OCI-LY3 (cell line): ENCODE measurements around the gene PGF.
A peak's percentile ranks its signal among the peaks of the same experiment; 100 is the strongest.

Experiments
- H2AFZ ChIP-seq: fragments of 200-600, 300-600 bp; shearing (Covaris generic); 2 replicates; pipeline ENCODE4 v1.6.0; 2014; ENCODE audit warnings: antibody characterized with exemption, low read depth, low read length
- H3K27ac ChIP-seq: fragments of 200-600, 300-600 bp; sonication (generic); 2 replicates; pipeline ENCODE4 v1.5.1; 2014; ENCODE audit warnings: mild to moderate bottlenecking, low read length, moderate library complexity, mixed read lengths
- H3K27me3 ChIP-seq: fragments of 200-600, 300-600 bp; sonication (generic); 2 replicates; pipeline ENCODE4 v1.6.1; 2014; ENCODE audit warnings: low read depth, low read length, mixed read lengths
- H3K36me3 ChIP-seq: fragments of 200-600, 300-600 bp; sonication (generic); replicated peaks from 2 replicates; pipeline ENCODE3; 2014; ENCODE audit warnings: low read depth, low read length, mixed read lengths
- H3K4me1 ChIP-seq: fragments of 300-600, 200-600 bp; sonication (generic); 2 replicates; pipeline ENCODE4 v1.6.1; 2014; ENCODE audit warnings: low read length, mixed read lengths
- H3K4me2 ChIP-seq: fragments of 200-600, 300-600 bp; sonication (generic); 2 replicates; pipeline ENCODE4 v1.6.1; 2014; ENCODE audit warnings: low read length, mixed read lengths
- H3K4me3 ChIP-seq: fragments of 300-600, 200-600 bp; sonication (generic); 2 replicates; pipeline ENCODE4 v1.5.1; 2014; ENCODE audit warnings: antibody characterized with exemption, mild to moderate bottlenecking, low read length, moderate library complexity
- H3K79me2 ChIP-seq: fragments of 300-600, 200-600 bp; shearing (Covaris generic); 2 replicates; pipeline ENCODE4 v1.6.1; 2014; ENCODE audit warnings: mild to moderate bottlenecking, low read length, mixed read lengths
- H3K9ac ChIP-seq: fragments of 300-600, 200-600 bp; shearing (Covaris generic); 2 replicates; pipeline ENCODE4 v1.6.0; 2014; ENCODE audit warnings: mild to moderate bottlenecking, low read length, moderate library complexity
- H3K9me3 ChIP-seq: fragments of 200-600, 300-600 bp; shearing (Covaris generic); 2 replicates; pipeline ENCODE4 v1.6.1; 2014; ENCODE audit warnings: low read length, mixed read lengths; ENCODE audit not compliant: insufficient read depth
- H4K20me1 ChIP-seq: fragments of 200-600, 300-600 bp; sonication (generic); 2 replicates; pipeline ENCODE4 v1.6.1; 2016; ENCODE audit warnings: low read length, mixed read lengths; ENCODE audit not compliant: insufficient read depth
- CTCF ChIP-seq: fragments of 200-600, 300-600 bp; sonication (generic); IDR thresholded peaks from 2 replicates; pipeline ENCODE4 v1.5.1; 2014; ENCODE audit warnings: antibody characterized with exemption, low read length, low read depth
- EZH2phosphoT487 ChIP-seq: fragments of 200-600 bp; shearing (Covaris generic); IDR thresholded peaks from 2 replicates; pipeline ENCODE4 v1.6.1; 2018; ENCODE audit warnings: antibody characterized with exemption, mixed run types, low read depth

Gene PGF

GRCh38 chr14:74907744-74908143, 47.7 kb downstream of the PGF start:
- H3K4me2 ChIP-seq = no peak overlapping the region
- no peaks in the 10 kb centered on the region for H3K79me2 ChIP-seq
- no peak overlapping the region for H2AFZ ChIP-seq
- H3K36me3 ChIP-seq = peaks cover 12% of the 10 kb centered on the region
- no peaks in the 10 kb centered on the region for H3K9me3 ChIP-seq
- no peak overlapping the region for H3K27ac ChIP-seq
- TF ChIP-seq CTCF = no peak
- TF ChIP-seq EZH2phosphoT487 = no peak
- H3K4me3 ChIP-seq = no peak overlapping the region
- H3K27me3 ChIP-seq = no peaks in the 10 kb centered on the region
- H4K20me1 ChIP-seq = no peaks in the 10 kb centered on the region
- H3K9ac ChIP-seq = no peak overlapping the region
- H3K4me1 ChIP-seq = peaks cover 19% of the 10 kb centered on the region

- peaks cover 14% of the 10 kb centered on the region for H3K36me3 ChIP-seq
- no peak overlapping the region for H3K4me3 ChIP-seq
- H3K4me1 ChIP-seq = peaks cover 22% of the 10 kb centered on the region
- no peaks in the 10 kb centered on the region for H3K9me3 ChIP-seq
- H3K27me3 ChIP-seq = no peaks in the 10 kb centered on the region
- no peak overlapping the region for H3K9ac ChIP-seq
- no peak overlapping the region for H3K27ac ChIP-seq
- no peak for TF ChIP-seq EZH2phosphoT487
- peak; percentile 23; the same call in 1 of the 2 replicates for TF ChIP-seq CTCF
- no peaks in the 10 kb centered on the region for H3K79me2 ChIP-seq
- H4K20me1 ChIP-seq = no peaks in the 10 kb centered on the region
- H2AFZ ChIP-seq = no peak overlapping the region
- H3K4me2 ChIP-seq = no peak overlapping the region
Observed at GRCh38 chr14:74906925-74907521, 48.4 kb downstream of the PGF start.

GRCh38 chr14:74905595-74906142, 49.7 kb downstream of the PGF start:
- Histone ChIP-seq H4K20me1 (no peaks in the 10 kb centered on the region), H3K4me3 (no peak overlapping the region), H3K4me2 (no peak overlapping the region), H3K9me3 (no peaks in the 10 kb centered on the region), H3K27ac (no peak overlapping the region), H3K27me3 (no peaks in the 10 kb centered on the region), H3K9ac (no peak overlapping the region), H3K36me3 (peaks cover 25% of the 10 kb centered on the region), H2AFZ (no peak overlapping the region), H3K79me2 (no peaks in the 10 kb centered on the region), H3K4me1 (peaks cover 22% of the 10 kb centered on the region)
- TF ChIP-seq CTCF (peak; percentile 96), EZH2phosphoT487 (no peak)

GRCh38 chr14:74904635-74905503, 50.5 kb downstream of the PGF start:
- H3K9me3 ChIP-seq = no peaks in the 10 kb centered on the region
- H4K20me1 ChIP-seq = no peaks in the 10 kb centered on the region
- H3K79me2 ChIP-seq = no peaks in the 10 kb centered on the region
- peaks cover 33% of the 10 kb centered on the region for H3K36me3 ChIP-seq
- no peak for TF ChIP-seq EZH2phosphoT487
- no peak for TF ChIP-seq CTCF
- H2AFZ ChIP-seq = no peak overlapping the region
- H3K4me1 ChIP-seq = peaks cover 22% of the 10 kb centered on the region
- no peak overlapping the region for H3K4me2 ChIP-seq
- no peak overlapping the region for H3K9ac ChIP-seq
- no peaks in the 10 kb centered on the region for H3K27me3 ChIP-seq
- peak overlapping the region; percentile 75; the same call in 1 of the 2 replicates for H3K27ac ChIP-seq
- no peak overlapping the region for H3K4me3 ChIP-seq
